ENCODE measurements around the gene EGF.
"Not testable (repeated sequence)": the region's sequence is repeated elsewhere in the genome, so short reads cannot be mapped to it uniquely, and the experiment has no call there.

The EGF gene

DNA sequence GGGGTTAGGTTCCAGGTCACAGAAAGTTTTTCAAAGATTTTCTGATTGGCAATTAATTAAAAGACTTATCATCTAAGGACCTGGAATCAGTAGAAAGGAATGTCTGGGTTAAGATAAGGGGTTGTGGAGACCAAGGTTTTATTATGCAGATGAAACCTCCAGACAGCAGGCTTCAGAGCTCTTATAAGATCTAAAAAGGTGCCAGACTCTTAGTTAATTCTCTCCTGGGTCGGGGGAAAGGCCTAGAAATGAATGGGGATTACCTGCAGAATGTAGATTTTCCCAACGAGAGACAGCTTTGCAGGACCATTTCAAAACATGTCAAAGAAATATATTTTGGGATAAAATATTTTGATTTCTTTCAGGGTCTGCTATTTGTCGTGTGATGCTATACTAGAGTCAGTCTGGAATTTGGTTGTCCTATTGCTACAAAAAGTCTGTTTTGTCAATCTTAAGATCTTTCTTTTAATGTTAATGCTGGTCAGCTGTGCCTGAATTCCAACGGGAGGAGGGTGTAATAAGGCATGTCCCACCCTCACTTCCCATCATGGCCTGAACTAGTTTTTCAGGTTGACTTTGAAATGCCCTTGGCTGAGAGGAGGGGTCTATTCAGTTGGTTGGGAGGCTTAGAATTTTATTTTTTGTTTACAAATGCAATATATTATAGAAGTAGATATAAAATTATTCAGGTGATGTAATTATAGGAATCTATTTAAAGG lies 15.8 kb downstream of the EGF start:
- H3K4me3 ChIP-seq (ENCODE audit: control insufficient read depth, low read depth, low read length): no peak overlapping the region
- no peak for DNase-seq (ENCODE audit: low read depth)
- TF ChIP-seq, protein P1, sequence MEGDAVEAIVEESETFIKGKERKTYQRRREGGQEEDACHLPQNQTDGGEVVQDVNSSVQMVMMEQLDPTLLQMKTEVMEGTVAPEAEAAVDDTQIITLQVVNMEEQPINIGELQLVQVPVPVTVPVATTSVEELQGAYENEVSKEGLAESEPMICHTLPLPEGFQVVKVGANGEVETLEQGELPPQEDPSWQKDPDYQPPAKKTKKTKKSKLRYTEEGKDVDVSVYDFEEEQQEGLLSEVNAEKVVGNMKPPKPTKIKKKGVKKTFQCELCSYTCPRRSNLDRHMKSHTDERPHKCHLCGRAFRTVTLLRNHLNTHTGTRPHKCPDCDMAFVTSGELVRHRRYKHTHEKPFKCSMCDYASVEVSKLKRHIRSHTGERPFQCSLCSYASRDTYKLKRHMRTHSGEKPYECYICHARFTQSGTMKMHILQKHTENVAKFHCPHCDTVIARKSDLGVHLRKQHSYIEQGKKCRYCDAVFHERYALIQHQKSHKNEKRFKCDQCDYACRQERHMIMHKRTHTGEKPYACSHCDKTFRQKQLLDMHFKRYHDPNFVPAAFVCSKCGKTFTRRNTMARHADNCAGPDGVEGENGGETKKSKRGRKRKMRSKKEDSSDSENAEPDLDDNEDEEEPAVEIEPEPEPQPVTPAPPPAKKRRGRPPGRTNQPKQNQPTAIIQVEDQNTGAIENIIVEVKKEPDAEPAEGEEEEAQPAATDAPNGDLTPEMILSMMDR (conservative IDR thresholded peaks at IDR 0.05; ENCODE audit: control insufficient read depth, insufficient read depth, low read depth, low read length): no peak

DNA sequence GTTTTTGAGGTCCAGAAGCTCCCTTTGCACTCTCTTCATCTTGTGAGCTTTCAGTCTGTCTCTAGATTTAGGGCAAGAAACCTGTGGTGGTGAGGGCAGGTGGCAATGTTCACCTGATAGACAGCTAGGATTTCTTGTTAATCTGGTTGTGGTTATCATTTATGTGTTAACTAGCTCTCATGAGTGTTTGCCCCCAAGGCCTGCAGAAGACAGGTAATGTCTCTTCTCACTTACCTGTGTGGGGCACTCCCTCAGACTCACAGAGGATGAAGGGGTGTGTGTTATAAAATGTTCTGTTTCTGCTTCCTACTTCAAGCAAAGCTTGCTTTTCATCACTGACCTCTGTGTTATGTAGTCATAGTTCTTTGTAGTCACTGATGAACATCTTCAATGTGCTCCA lies 17.8 kb downstream of the EGF start:
- TF ChIP-seq, protein P1 (conservative IDR thresholded peaks at IDR 0.05; ENCODE audit: control insufficient read depth, insufficient read depth, low read depth, low read length): no peak
- DNase-seq (ENCODE audit: low read depth): no peak
- no peak overlapping the region for H3K4me3 ChIP-seq (ENCODE audit: control insufficient read depth, low read depth, low read length)

DNA sequence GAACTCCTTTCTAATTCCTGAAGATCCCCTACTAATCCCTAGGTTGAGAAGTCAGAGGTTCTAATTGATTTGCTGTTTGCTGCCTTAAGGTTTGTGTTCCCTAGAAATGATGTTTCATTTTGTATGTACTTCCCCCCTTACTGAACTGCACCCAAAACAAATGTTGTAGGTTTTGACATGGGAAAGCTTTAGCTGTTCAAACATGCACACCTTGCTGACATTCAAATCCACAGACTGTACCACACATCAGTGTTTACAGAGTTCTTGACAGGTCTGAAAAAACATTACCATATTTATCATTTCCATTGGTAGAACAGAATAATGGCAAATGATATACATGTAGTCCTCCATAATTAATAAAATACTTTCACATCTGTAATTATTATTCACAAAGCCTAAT lies 18.2 kb downstream of the EGF start:
- H3K4me3 ChIP-seq (ENCODE audit: control insufficient read depth, low read depth, low read length): no peak overlapping the region
- no peak for DNase-seq (ENCODE audit: low read depth)
- TF ChIP-seq, protein P1 (conservative IDR thresholded peaks at IDR 0.05; ENCODE audit: control insufficient read depth, insufficient read depth, low read depth, low read length): no peak

DNA sequence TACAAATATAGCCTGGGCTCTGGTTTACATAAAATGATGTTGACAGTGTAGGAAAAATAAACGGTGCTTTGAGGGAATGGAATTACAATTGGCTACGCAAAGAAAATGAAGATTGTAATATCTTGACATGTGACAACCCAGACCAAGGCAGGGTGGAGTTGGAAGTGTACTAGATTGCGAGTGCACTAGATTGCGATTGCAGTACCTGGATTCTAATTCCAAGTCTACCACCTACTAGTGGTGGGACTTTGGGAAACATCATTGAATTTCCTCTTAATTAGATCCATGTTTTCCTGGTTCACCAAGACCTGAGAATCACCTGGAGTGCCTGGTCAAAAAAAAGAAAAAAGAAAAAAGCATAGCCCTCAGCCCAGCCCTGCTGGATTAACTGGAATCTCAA lies 18.6 kb downstream of the EGF start:
- no peak for DNase-seq (ENCODE audit: low read depth)
- no peak overlapping the region for H3K4me3 ChIP-seq (ENCODE audit: control insufficient read depth, low read depth, low read length)
- TF ChIP-seq, protein P1 (conservative IDR thresholded peaks at IDR 0.05; ENCODE audit: control insufficient read depth, insufficient read depth, low read depth, low read length): no peak

DNA sequence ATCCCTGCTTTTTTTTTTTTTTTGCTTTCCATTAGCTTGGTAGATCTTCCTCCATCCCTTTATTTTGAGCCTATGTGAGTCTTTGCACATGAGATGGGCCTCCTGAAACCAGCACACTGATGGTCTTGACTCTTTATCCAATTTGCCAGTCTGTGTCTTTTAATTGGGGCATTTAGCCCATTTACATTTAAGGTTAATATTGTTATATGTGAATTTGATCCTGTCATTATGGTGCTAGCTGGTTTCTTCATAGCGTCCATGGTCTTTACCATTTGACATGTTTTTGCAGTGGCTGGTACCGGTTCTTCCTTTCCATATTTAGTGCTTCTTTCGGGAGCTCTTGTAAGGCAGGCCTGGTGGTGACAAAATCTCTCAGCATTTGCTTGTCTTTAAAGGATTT lies 24.7 kb downstream of the EGF start:
- not testable (repeated sequence) for DNase-seq (ENCODE audit: low read depth); H3K4me3 ChIP-seq (ENCODE audit: control insufficient read depth, low read depth, low read length)

DNA sequence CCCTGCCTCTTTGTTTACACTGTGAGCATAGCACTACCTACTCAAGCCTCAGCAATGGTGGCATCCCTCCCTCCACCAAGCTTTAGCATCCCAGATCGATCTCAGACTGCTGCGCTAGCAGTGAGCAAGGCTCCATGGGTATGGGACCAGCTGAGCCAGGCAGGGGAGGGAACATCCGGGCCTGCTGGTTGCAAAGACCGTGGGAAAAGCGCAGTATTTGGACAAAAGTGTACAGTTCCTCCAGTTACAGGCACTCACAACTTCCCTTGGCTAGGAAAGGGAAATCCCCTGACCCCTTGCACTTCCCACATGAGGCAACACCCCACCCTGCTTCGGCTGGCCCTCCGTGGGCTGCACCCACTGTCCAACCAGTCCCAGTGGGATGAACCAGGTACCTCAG lies 26.5 kb downstream of the EGF start:
- H3K4me3 ChIP-seq (ENCODE audit: control insufficient read depth, low read depth, low read length): no peak overlapping the region
- TF ChIP-seq, protein P1 (conservative IDR thresholded peaks at IDR 0.05; ENCODE audit: control insufficient read depth, insufficient read depth, low read depth, low read length): no peak
- DNase-seq (ENCODE audit: low read depth): no peak

DNA sequence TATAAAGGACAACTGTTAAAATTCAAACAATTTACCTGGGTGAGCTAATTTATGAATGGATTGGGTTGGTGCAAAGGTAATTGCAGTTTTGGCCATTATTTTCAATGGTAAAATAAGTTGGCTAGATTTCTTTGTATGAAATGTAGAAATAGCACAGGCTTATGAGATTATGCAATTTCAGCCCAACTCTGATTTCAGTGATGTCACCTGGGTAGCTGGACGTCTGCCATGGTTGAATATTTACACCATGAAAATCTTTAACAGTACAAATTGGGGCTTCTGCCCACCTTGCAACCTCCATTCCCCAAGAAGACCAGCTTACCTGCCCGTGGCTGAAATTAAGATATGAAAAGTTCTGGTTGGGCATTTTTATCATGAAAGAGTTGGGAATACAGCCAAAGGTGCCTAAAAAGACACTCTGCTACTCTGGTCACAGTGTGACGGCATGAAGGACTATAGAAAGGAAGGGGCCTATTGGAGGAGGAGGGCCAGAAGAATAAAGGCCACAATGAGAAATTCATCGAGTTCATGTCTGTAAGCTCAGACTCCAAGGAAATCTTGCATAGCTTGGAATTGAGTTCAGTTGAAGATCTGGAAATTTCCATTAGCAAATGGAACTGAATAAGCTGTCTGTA lies 29.7 kb downstream of the EGF start:
- TF ChIP-seq, protein P1 (conservative IDR thresholded peaks at IDR 0.05; ENCODE audit: control insufficient read depth, insufficient read depth, low read depth, low read length): no peak
- H3K4me3 ChIP-seq (ENCODE audit: control insufficient read depth, low read depth, low read length): no peak overlapping the region
- DNase-seq (ENCODE audit: low read depth): peak; percentile 8
